ENCODE data around the gene LRPAP1.
"Not testable (repeated sequence)": the region's sequence is repeated elsewhere in the genome, so short reads cannot be mapped to it uniquely, and the experiment has no call there.

DNA sequence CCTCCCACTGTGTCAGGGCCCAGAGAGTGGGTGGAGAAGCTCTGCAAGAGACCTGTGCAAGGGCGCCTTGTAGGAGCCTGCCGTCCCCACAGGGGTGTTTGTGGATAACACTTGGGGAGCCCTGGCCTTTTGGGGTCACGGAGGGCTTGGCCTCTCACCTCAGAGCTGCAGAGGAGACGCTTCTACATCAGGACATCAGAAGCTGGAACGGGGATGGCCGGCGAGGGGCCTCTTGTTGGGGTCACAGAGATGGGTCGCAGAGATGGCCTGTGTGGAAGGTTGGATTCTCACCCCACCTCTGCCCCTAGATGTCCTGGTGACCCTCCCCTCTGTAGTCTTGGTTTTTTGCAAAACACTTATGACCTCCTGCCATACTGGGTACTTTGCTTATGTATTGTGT, 13.1 kb upstream of the LRPAP1 start:
- TF ChIP-seq, protein P1, sequence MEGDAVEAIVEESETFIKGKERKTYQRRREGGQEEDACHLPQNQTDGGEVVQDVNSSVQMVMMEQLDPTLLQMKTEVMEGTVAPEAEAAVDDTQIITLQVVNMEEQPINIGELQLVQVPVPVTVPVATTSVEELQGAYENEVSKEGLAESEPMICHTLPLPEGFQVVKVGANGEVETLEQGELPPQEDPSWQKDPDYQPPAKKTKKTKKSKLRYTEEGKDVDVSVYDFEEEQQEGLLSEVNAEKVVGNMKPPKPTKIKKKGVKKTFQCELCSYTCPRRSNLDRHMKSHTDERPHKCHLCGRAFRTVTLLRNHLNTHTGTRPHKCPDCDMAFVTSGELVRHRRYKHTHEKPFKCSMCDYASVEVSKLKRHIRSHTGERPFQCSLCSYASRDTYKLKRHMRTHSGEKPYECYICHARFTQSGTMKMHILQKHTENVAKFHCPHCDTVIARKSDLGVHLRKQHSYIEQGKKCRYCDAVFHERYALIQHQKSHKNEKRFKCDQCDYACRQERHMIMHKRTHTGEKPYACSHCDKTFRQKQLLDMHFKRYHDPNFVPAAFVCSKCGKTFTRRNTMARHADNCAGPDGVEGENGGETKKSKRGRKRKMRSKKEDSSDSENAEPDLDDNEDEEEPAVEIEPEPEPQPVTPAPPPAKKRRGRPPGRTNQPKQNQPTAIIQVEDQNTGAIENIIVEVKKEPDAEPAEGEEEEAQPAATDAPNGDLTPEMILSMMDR (IDR thresholded peaks at IDR 0.05): not testable (repeated sequence)
- not testable (repeated sequence) for TF ChIP-seq POLR2AphosphoS5 (IDR thresholded peaks at IDR 0.05)

Measured in prostate gland (tissue), 2 donors.